CD4-positive, alpha-beta T cell (primary cell): ENCODE results near the gene PLCL1. TPM values are rescaled to one million over a fixed set of nuclear protein-coding genes. Genes with fewer than 3 reads are reported as not detected.

ENCODE experiments used
- ATAC-seq: fragments of 200-7000 bp; cut with Tn5 transposase; one replicate; pipeline ENCODE4 v1.10.0; 2022; ENCODE audit warnings: mild to moderate bottlenecking; ENCODE audit not compliant: poor library complexity
- CTCF ChIA-PET: fragments of 350-600 bp; sonication (Branson Sonifier 250); formaldehyde crosslinking; loops from one replicate; lab custom pipeline; 2021; ENCODE audit warnings: antibody characterized with exemption, inconsistent platforms; lab: Charles Lee
- POLR2A ChIA-PET: fragments of 350-600 bp; sonication (Branson Sonifier 250); formaldehyde crosslinking; loops from one replicate; lab custom pipeline; 2021; ENCODE audit warnings: antibody characterized with exemption, inconsistent platforms; lab: Charles Lee
- DNase-seq, 14 experiments: peaks; one replicate each; pipeline ENCODE4 v3.0.0-alpha.2; 2013 to 2020; ENCODE audit warnings: mixed read lengths in 2 of 14
- H3K27ac ChIP-seq, 2 donors: one replicate each; pipeline versions ENCODE4 v1.5.1 to v1.7.0; 2013; ENCODE audit warnings: low read length in 2 of 2, low read depth in 1 of 2, mild to moderate bottlenecking in 1 of 2
- H3K27me3 ChIP-seq, 2 experiments: 1 replicate in 1 of 2; 2 replicates in 1 of 2; pipeline versions ENCODE4 v1.6.1 to v1.7.0; 2013; ENCODE audit warnings: low read length in 2 of 2, control low read depth in 1 of 2, mild to moderate bottlenecking in 1 of 2, moderate library complexity in 1 of 2; ENCODE audit not compliant: insufficient read depth in 2 of 2, control insufficient read depth in 1 of 2
- H3K36me3 ChIP-seq: one replicate; pipeline ENCODE4 v1.6.1; 2013; ENCODE audit warnings: low read length, control low read depth; ENCODE audit not compliant: insufficient read depth
- H3K4me1 ChIP-seq: one replicate; pipeline ENCODE4 v1.6.1; 2013; ENCODE audit warnings: low read length, control low read depth; ENCODE audit not compliant: insufficient read depth
- H3K4me3 ChIP-seq: one replicate; pipeline ENCODE4 v1.5.1; 2013; ENCODE audit warnings: mild to moderate bottlenecking, low read length, moderate library complexity
- H3K9me3 ChIP-seq, 2 experiments: 1 replicate in 1 of 2; 2 replicates in 1 of 2; pipeline versions ENCODE4 v1.6.1 to v1.7.0; 2013; ENCODE audit warnings: low read length in 2 of 2, mild to moderate bottlenecking in 2 of 2, control low read depth in 1 of 2, moderate library complexity in 1 of 2; ENCODE audit not compliant: control insufficient read depth in 1 of 2, insufficient read depth in 1 of 2
- H3K27ac Mint-ChIP-seq: one replicate; pipeline ENCODE4 v1.8.0; 2020; ENCODE audit warnings: mixed read lengths
- H3K27me3 Mint-ChIP-seq: one replicate; pipeline ENCODE4 v1.8.0; 2021; ENCODE audit warnings: mixed read lengths
- H3K36me3 Mint-ChIP-seq: one replicate; pipeline ENCODE4 v1.8.0; 2021; ENCODE audit warnings: low read depth, mixed read lengths
- H3K4me1 Mint-ChIP-seq: one replicate; pipeline ENCODE4 v1.8.0; 2021; ENCODE audit warnings: low read depth, mixed read lengths
- H3K4me3 Mint-ChIP-seq: one replicate; pipeline ENCODE4 v1.8.0; 2020; ENCODE audit warnings: mild to moderate bottlenecking, mixed read lengths
- H3K9me3 Mint-ChIP-seq: one replicate; pipeline ENCODE4 v1.8.0; 2020; ENCODE audit warnings: mixed read lengths
- CTCF ChIP-seq: fragments of 200-600 bp; IDR thresholded peaks from one replicate; pipeline ENCODE4 v1.8.0; 2022; ENCODE audit warnings: antibody characterized with exemption, mild to moderate bottlenecking
- intact Hi-C, 2 experiments: fragments of 100-400 bp; cut with DNase I in 1 of 2; cut with micrococcal nuclease in 1 of 2; formaldehyde crosslinking; loops; one replicate each; pipeline versions ENCODE4 v1.15.1 to v1.9.0; 2023 to 2025; cut with DNase I, micrococcal nuclease
- total RNA-seq, 174 experiments: library from RNA in 2 of 174; stranded (reverse) in 2 of 174; gene quantifications; one replicate each; pipeline ENCODE4 v1.2.3 and lab custom pipeline; 2021 to 2026

Gene PLCL1
- total RNA-seq, 2 experiments from 2014 or later = 27.0 to 28.3 TPM

- ATAC-seq (no peak), DNase-seq (no peak)
- Histone ChIP-seq H3K4me1 (no peaks in the 10 kb centered on the region), H3K27ac (no peak overlapping the region), H3K4me3 (no peak overlapping the region), H3K36me3 (no peaks in the 10 kb centered on the region), H3K9me3 (no peaks in the 10 kb centered on the region), H3K27me3 (no peaks in the 10 kb centered on the region)
- ChIA-PET POLR2A (interaction anchor here (1.1 kb wide), 1 partner anchor 11 kb away, joined by 4 read pairs; no protein-coding TSS in a partner anchor), CTCF (no interaction called here)
- Mint-ChIP-seq H3K27ac (no peak overlapping the region), H3K36me3 (peaks cover 12% of the 10 kb centered on the region), H3K4me3 (no peak overlapping the region), H3K4me1 (peaks cover 74% of the 10 kb centered on the region), H3K27me3 (no peaks in the 10 kb centered on the region), H3K9me3 (no peaks in the 10 kb centered on the region)
- intact Hi-C loops = no loop called here
- no peak for TF ChIP-seq CTCF
Measured at GRCh38 chr2:197883354-197884032, 79.1 kb downstream of the PLCL1 start.

- peaks cover 12% of the 10 kb centered on the region for H3K36me3 Mint-ChIP-seq
- H3K9me3 ChIP-seq = no peaks in the 10 kb centered on the region
- intact Hi-C loops = no loop called here
- peaks cover 2% of the 10 kb centered on the region for H3K4me1 ChIP-seq
- no peaks in the 10 kb centered on the region for H3K9me3 Mint-ChIP-seq
- no peaks in the 10 kb centered on the region for H3K27me3 ChIP-seq
- no peak for TF ChIP-seq CTCF
- ATAC-seq = no peak
- H3K27ac Mint-ChIP-seq = no peak overlapping the region
- POLR2A ChIA-PET = interaction anchor here (1.1 kb wide), 1 partner anchor 12 kb away, joined by 4 read pairs; no protein-coding TSS in a partner anchor
- CTCF ChIA-PET = no interaction called here
- H3K36me3 ChIP-seq = no peaks in the 10 kb centered on the region
- no peak overlapping the region for H3K4me3 Mint-ChIP-seq
- H3K27ac ChIP-seq = no peak overlapping the region
- no peak overlapping the region for H3K4me3 ChIP-seq
- peaks cover 72% of the 10 kb centered on the region for H3K4me1 Mint-ChIP-seq
- DNase-seq = no peak
- no peaks in the 10 kb centered on the region for H3K27me3 Mint-ChIP-seq
Measured at GRCh38 chr2:197884252-197884651, 79.9 kb downstream of the PLCL1 start.

- H3K9me3 ChIP-seq = no peaks in the 10 kb centered on the region
- no peaks in the 10 kb centered on the region for H3K27me3 Mint-ChIP-seq
- DNase-seq (no peak), ATAC-seq (no peak)
- intact Hi-C loops = loop anchor here in 1 of 2 experiments (5.0 kb wide), 1 partner anchor 43 kb away; no protein-coding TSS in a partner anchor
- no peak overlapping the region for H3K4me3 Mint-ChIP-seq
- peaks cover 12% of the 10 kb centered on the region for H3K36me3 Mint-ChIP-seq
- H3K27ac Mint-ChIP-seq = no peak overlapping the region
- no peak for TF ChIP-seq CTCF
- H3K4me1 Mint-ChIP-seq = peaks cover 74% of the 10 kb centered on the region
- no peak overlapping the region for H3K4me3 ChIP-seq
- ChIA-PET CTCF (no interaction called here), POLR2A (interaction anchor here (0.9 kb wide), 1 partner anchor 15 kb away, joined by 3 read pairs; no protein-coding TSS in a partner anchor)
- H3K27ac ChIP-seq = no peak overlapping the region
- no peaks in the 10 kb centered on the region for H3K36me3 ChIP-seq
- peaks cover 2% of the 10 kb centered on the region for H3K4me1 ChIP-seq
- no peaks in the 10 kb centered on the region for H3K27me3 ChIP-seq
- no peaks in the 10 kb centered on the region for H3K9me3 Mint-ChIP-seq
Measured at GRCh38 chr2:197885126-197885525, 80.7 kb downstream of the PLCL1 start.
